Calu3 (cell line): ENCODE measurements around the gene ARHGAP26. TPM values are rescaled to one million over a fixed set of nuclear protein-coding genes. Genes with fewer than 3 reads are reported as not detected.

ENCODE experiments used
- BruUV-seq: library from RNA; stranded (reverse); fragments of 400-500 nt; replicated peaks from 2 replicates; lab custom pipeline; 2021; lab: Mats Ljungman, UMichigan
- CTCF ChIA-PET: fragments of 300-600 bp; sonication (Branson Sonifier 250); formaldehyde crosslinking; loops from one replicate; lab custom pipeline; 2022; ENCODE audit warnings: antibody characterized with exemption; lab: Charles Lee
- DNase-seq: peaks from one replicate; pipeline ENCODE4 v3.0.0; 2022
- H3K27ac Mint-ChIP-seq: one replicate; pipeline ENCODE4 v1.8.0; 2022; ENCODE audit warnings: mixed read lengths; ENCODE audit not compliant: unreplicated experiment
- H3K27me3 Mint-ChIP-seq: one replicate; pipeline ENCODE4 v1.8.0; 2022; ENCODE audit warnings: mixed read lengths; ENCODE audit not compliant: unreplicated experiment
- H3K36me3 Mint-ChIP-seq: one replicate; pipeline ENCODE4 v1.8.0; 2022; ENCODE audit warnings: mild to moderate bottlenecking, moderate library complexity, mixed read lengths; ENCODE audit not compliant: insufficient read depth, unreplicated experiment
- H3K4me1 Mint-ChIP-seq: one replicate; pipeline ENCODE4 v1.8.0; 2022; ENCODE audit warnings: mild to moderate bottlenecking, low read depth, mixed read lengths; ENCODE audit not compliant: unreplicated experiment
- H3K4me3 Mint-ChIP-seq: one replicate; pipeline ENCODE4 v1.8.0; 2022; ENCODE audit warnings: mild to moderate bottlenecking, low read depth, moderate library complexity, mixed read lengths; ENCODE audit not compliant: unreplicated experiment
- H3K9me3 Mint-ChIP-seq: one replicate; pipeline ENCODE4 v1.8.0; 2022; ENCODE audit warnings: low read depth, mixed read lengths; ENCODE audit not compliant: unreplicated experiment
- CTCF ChIP-seq: fragments of 200-600 bp; IDR thresholded peaks from one replicate; pipeline ENCODE4 v1.8.0; 2022; ENCODE audit warnings: antibody characterized with exemption; ENCODE audit not compliant: unreplicated experiment
- intact Hi-C: fragments of 100-400 bp; cut with micrococcal nuclease; formaldehyde crosslinking; loops from one replicate; pipeline ENCODE4 v1.10.0; 2022; ENCODE audit not compliant: unreplicated experiment
- total RNA-seq: library from RNA; stranded (reverse); gene quantifications from 2 replicates; pipeline ENCODE4 v1.2.3, GENCODE V29; 2022

The ARHGAP26 gene
- total RNA-seq, 1 experiment from 2014 or later = 118 TPM

- H3K27ac Mint-ChIP-seq = no peak overlapping the region
- H3K36me3 Mint-ChIP-seq = no peaks in the 10 kb centered on the region
- intact Hi-C loops = no loop called here
- TF ChIP-seq CTCF = no peak
- H3K4me3 Mint-ChIP-seq = no peak overlapping the region
- H3K4me1 Mint-ChIP-seq = no peaks in the 10 kb centered on the region
- no peak for DNase-seq
- H3K9me3 Mint-ChIP-seq = no peaks in the 10 kb centered on the region
- CTCF ChIA-PET = no interaction called here
- no peaks in the 10 kb centered on the region for H3K27me3 Mint-ChIP-seq
- no TSS peak for BruUV-seq
Measured at GRCh38 chr5:143121135-143121475, 350.9 kb downstream of the ARHGAP26 start.

- H3K27me3 Mint-ChIP-seq = no peaks in the 10 kb centered on the region
- H3K9me3 Mint-ChIP-seq = no peaks in the 10 kb centered on the region
- BruUV-seq = no TSS peak
- no peaks in the 10 kb centered on the region for H3K4me1 Mint-ChIP-seq
- H3K36me3 Mint-ChIP-seq = no peaks in the 10 kb centered on the region
- no peak for DNase-seq
- no peak overlapping the region for H3K4me3 Mint-ChIP-seq
- CTCF ChIA-PET = no interaction called here
- TF ChIP-seq CTCF = no peak
- no peak overlapping the region for H3K27ac Mint-ChIP-seq
- intact Hi-C loops = no loop called here
Measured at GRCh38 chr5:143124593-143124992, 354.4 kb downstream of the ARHGAP26 start.

GRCh38 chr5:143126174-143127019 lies 356.2 kb downstream of the ARHGAP26 start:
- H3K4me3 Mint-ChIP-seq = no peak overlapping the region
- intact Hi-C loops = no loop called here
- H3K36me3 Mint-ChIP-seq = no peaks in the 10 kb centered on the region
- no peak for DNase-seq
- H3K4me1 Mint-ChIP-seq = no peaks in the 10 kb centered on the region
- CTCF ChIA-PET = interaction anchor here (0.5 to 1.4 kb wide), 2 partner anchors 10 to 496 kb away, joined by 3 to 7 read pairs; no protein-coding TSS in a partner anchor
- no TSS peak for BruUV-seq
- no peak for TF ChIP-seq CTCF
- no peaks in the 10 kb centered on the region for H3K9me3 Mint-ChIP-seq
- no peaks in the 10 kb centered on the region for H3K27me3 Mint-ChIP-seq
- no peak overlapping the region for H3K27ac Mint-ChIP-seq

- no peak for TF ChIP-seq CTCF
- no peaks in the 10 kb centered on the region for H3K4me1 Mint-ChIP-seq
Measured at GRCh38 chr5:143128412-143129071, 358.4 kb downstream of the ARHGAP26 start.

More at GRCh38 chr5:143128412-143129071, 358.4 kb downstream of the ARHGAP26 start:
- no peak overlapping the region for H3K27ac Mint-ChIP-seq
- H3K36me3 Mint-ChIP-seq = no peaks in the 10 kb centered on the region
- no peak for DNase-seq
- H3K9me3 Mint-ChIP-seq = no peaks in the 10 kb centered on the region
- CTCF ChIA-PET = interaction anchor here (0.6 to 0.9 kb wide), 2 partner anchors 38 to 116 kb away, joined by 3 to 4 read pairs; no protein-coding TSS in a partner anchor
- no peaks in the 10 kb centered on the region for H3K27me3 Mint-ChIP-seq
- intact Hi-C loops = no loop called here
- H3K4me3 Mint-ChIP-seq = no peak overlapping the region
- no TSS peak for BruUV-seq
